ENCODE measurements around the gene CIAO2A.

CIAO2A gene

DNA sequence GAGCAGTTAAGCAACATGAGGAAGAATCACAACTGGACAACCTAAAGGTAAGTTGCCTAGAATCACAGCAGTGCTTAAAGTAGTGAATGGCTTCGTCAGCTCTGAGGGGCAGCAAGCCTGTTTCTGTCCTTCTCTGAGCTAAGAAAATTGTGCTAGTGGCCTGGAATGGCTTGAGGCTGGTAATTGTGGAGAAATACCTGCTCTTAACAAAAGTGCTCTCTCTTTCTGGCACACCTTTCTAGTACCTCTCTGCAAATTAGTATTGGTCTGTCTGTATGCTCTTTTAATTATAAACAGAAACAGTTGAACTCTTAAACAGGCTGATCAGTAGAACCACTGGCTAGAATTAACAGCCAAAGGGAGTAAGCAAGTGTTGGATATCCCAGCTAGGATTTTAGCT lies 13.7 kb upstream of the CIAO2A start:
- Histone ChIP-seq H3K4me1 (no peaks in the 10 kb centered on the region), H3K4me3 (ENCODE audit: low read depth, low read length) (no peak overlapping the region), H3K27me3 (no peaks in the 10 kb centered on the region), H3K9me3 (no peaks in the 10 kb centered on the region), H3K36me3 (peaks cover 6% of the 10 kb centered on the region; the same call in 1 of the 2 replicates)
- TF ChIP-seq, protein P1, sequence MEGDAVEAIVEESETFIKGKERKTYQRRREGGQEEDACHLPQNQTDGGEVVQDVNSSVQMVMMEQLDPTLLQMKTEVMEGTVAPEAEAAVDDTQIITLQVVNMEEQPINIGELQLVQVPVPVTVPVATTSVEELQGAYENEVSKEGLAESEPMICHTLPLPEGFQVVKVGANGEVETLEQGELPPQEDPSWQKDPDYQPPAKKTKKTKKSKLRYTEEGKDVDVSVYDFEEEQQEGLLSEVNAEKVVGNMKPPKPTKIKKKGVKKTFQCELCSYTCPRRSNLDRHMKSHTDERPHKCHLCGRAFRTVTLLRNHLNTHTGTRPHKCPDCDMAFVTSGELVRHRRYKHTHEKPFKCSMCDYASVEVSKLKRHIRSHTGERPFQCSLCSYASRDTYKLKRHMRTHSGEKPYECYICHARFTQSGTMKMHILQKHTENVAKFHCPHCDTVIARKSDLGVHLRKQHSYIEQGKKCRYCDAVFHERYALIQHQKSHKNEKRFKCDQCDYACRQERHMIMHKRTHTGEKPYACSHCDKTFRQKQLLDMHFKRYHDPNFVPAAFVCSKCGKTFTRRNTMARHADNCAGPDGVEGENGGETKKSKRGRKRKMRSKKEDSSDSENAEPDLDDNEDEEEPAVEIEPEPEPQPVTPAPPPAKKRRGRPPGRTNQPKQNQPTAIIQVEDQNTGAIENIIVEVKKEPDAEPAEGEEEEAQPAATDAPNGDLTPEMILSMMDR (IDR thresholded peaks at IDR 0.05; ENCODE audit: low read depth, low read length), result no peak
- no peak for DNase-seq

DNA sequence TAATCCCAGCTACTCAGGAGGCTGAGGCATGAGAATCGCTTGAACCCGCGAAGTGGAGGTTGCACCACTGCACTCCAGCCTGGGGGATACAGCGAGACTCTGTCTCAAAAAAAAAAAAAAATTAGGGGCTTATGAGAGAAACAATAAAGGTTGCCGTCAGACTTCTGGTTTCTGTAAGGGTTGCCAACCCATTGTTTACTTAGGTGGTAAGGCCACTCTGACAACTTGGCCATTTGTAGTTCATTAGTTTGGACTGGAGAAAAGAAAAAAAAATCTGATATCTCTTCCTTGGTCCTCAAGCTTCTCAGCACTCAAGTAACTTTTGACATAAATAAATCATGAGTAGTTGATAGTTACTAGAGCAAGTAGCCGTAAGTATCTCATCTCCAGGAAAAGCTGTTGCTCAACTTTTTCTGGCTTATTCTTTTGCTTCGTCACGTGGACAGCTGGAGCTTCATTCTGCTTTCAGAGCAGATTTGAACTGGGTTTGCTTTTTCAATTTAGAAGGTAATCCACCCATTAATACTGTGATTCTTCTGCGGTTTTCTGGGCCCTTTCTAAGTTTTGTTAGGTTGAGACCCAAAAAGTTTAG lies 11.6 kb upstream of the CIAO2A start:
- DNase-seq, result no peak
- no peaks in the 10 kb centered on the region for H3K9me3 ChIP-seq
- no peaks in the 10 kb centered on the region for H3K36me3 ChIP-seq
- no peaks in the 10 kb centered on the region for H3K27me3 ChIP-seq
- TF ChIP-seq, protein P1 (IDR thresholded peaks at IDR 0.05; ENCODE audit: low read depth, low read length), result no peak
- H3K4me1 ChIP-seq, result no peaks in the 10 kb centered on the region
- H3K4me3 ChIP-seq (ENCODE audit: low read depth, low read length), result no peak overlapping the region

DNA sequence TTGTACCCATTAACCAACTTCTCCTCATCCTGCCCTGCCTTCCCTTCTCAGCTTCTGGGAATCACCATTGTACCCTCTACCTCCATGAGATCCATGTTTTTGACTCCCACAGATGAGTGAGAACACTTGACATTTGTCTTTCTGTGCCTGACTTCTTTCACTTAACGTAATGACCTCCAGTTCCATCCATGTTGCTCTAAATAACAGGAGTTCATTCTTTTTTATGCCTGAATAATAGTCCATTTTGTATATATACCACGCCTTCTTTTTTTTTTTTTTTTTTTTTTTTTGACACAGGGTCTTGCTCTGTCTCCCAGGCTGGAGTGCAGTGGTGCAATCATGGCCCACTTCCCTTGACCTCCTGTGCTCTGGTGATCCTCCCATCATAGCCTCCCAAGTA lies 8.9 kb upstream of the CIAO2A start:
- H3K9me3 ChIP-seq, result no peaks in the 10 kb centered on the region
- H3K4me1 ChIP-seq, result no peaks in the 10 kb centered on the region
- no peak overlapping the region for H3K4me3 ChIP-seq (ENCODE audit: low read depth, low read length)
- TF ChIP-seq, protein P1 (IDR thresholded peaks at IDR 0.05; ENCODE audit: low read depth, low read length), result no peak
- DNase-seq, result no peak
- no peaks in the 10 kb centered on the region for H3K36me3 ChIP-seq
- no peaks in the 10 kb centered on the region for H3K27me3 ChIP-seq

DNA sequence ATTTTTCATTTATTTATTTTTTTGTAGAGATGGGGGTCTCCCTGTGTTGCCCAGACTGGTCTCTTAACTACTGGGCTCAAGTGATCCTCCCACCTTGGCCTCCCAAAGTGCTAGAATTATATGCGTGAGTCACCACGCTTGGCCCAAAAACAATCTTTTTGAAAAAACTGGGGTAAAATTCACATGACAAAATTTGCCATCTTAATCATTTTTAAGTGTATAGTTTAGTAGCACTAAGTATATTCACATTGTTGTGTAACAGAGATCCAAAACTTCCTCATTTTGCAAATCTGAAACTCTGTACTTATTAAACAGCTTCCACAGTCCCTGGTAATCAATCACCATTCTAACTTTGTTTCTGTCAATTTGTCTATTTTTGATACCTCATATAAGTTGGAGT lies 7.3 kb upstream of the CIAO2A start:
- Histone ChIP-seq H3K4me3 (ENCODE audit: low read depth, low read length) (no peak overlapping the region), H3K4me1 (no peaks in the 10 kb centered on the region), H3K27me3 (no peaks in the 10 kb centered on the region), H3K9me3 (no peaks in the 10 kb centered on the region), H3K36me3 (peaks cover 2% of the 10 kb centered on the region; the same call in 1 of the 2 replicates)
- DNase-seq, result no peak
- TF ChIP-seq, protein P1 (IDR thresholded peaks at IDR 0.05; ENCODE audit: low read depth, low read length), result no peak

DNA sequence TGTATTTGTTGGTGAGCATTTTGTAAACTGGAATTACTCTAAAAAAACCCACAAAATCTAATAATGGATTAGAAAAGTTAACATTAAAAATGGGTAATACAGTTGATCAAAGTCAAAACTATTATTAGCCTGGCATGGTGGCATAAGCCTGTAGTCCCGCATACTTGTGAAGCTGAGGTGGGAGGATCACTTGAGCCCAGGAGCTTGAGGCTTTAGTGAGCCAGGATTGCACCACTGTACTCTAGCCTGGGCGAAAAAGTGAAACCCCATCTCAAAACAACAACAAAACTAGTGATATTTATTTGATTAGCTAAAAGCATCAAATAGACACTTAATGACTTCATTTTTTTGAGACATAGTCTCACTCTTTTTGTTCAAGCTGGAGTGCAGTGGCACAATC lies 5.7 kb upstream of the CIAO2A start:
- no peaks in the 10 kb centered on the region for H3K27me3 ChIP-seq
- H3K9me3 ChIP-seq, result no peaks in the 10 kb centered on the region
- TF ChIP-seq, protein P1 (IDR thresholded peaks at IDR 0.05; ENCODE audit: low read depth, low read length), result no peak
- peaks cover 3% of the 10 kb centered on the region; the same call in 1 of the 2 replicates for H3K4me1 ChIP-seq
- H3K36me3 ChIP-seq, result peaks cover 3% of the 10 kb centered on the region; the same call in 1 of the 2 replicates
- DNase-seq, result no peak
- H3K4me3 ChIP-seq (ENCODE audit: low read depth, low read length), result no peak overlapping the region

DNA sequence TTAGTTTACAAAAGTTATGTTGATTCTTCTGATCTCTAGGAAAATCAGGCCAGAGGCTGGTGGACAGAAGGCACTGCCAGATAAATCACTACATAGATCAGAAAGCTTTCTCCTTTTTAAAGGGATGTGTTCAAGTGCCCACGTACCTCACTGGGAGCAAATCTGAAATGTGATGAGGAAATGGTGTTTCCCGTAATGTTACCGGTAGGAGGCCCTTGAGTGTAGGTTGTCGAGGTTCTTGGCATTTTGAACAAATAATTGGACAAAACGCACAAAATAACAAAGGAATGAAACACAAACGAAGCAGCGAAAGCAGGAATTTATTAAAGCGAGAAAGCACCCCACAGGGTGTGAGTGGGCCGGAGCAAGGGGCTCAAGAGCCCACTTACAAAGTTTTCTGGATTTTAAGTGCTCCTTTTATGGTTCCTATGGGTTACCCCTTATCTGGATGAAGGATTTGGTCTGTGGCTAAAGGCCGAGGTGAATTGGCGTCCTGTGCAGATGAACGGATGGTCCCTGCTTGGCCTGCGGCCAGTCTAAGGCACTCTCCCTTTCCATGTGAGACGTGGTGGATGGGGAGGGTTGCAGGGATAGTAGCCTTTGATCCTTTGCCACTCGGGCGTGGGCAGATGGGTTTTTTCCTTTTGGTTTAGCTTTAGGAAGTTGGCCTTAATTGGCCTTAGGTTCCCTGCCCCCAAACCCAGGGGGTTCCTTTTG lies 3.2 kb upstream of the CIAO2A start:
- Histone ChIP-seq H3K4me1 (peaks cover 8% of the 10 kb centered on the region), H3K9me3 (no peaks in the 10 kb centered on the region), H3K36me3 (peaks cover 3% of the 10 kb centered on the region; the same call in 1 of the 2 replicates), H3K4me3 (ENCODE audit: low read depth, low read length) (peak overlapping the region; percentile 87), H3K27me3 (no peaks in the 10 kb centered on the region)
- DNase-seq, result peak; percentile 38
- TF ChIP-seq, protein P1 (IDR thresholded peaks at IDR 0.05; ENCODE audit: low read depth, low read length), result peak; percentile 31

Data from BE2C (cell line).